ENCODE measurements around the gene CRB2. TPM values are rescaled to one million over a fixed set of nuclear protein-coding genes. Genes with fewer than 3 reads are reported as not detected.

Gene CRB2
- polyA plus RNA-seq, 1 experiment = not detected

DNA sequence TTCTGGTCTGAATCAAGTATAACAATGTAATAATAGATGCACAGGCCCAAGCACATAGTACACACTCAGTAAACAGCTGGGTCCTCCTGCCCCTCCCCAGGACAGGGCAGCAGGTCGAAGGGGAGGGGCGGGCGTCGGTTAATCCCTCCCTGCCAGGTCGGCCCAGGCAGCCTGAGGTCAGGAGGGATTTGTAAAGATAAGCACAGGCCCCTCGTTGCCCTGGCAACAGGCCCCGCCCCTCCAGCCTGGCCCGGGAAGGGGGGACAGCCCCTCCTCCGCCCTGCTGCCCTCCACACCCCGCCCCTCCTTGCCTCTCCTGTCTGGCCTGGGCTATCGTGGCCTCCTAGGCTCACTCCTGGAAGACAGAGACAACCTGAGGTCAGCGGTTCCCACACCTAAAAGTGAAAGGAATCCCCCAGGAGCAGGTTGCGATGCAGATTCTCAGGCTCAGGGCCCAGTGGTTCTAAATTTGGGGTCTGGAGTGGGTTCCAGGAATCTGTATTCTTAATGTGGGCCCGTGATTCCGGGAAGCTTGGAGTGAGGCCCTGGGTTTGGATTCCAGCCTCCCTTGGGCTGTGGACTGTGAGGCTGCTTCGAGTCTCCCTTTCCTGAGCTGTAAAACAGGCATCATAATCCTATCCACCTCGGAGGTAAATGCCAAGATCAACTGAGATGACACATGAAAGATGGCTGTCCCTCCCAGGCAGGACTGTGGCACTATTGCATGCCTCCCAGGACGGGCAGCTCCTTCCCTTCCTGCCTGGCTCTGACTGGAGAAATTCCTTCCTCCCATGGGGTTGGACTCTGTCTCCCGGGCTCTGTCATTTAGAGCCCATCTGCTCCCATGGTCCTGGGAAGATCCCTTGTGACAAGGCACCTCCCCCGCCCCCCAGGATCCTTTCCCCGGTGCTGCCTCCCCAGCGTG lies 4.4 kb downstream of the CRB2 start:
- ChIA-PET POLR2A (no interaction called here), CTCF (interaction anchor here (1.0 to 4.2 kb wide), 4 partner anchors 10 to 24 kb away, joined by 3 to 22 read pairs (median 3); no protein-coding TSS in a partner anchor)
- TF ChIP-seq, protein P1, sequence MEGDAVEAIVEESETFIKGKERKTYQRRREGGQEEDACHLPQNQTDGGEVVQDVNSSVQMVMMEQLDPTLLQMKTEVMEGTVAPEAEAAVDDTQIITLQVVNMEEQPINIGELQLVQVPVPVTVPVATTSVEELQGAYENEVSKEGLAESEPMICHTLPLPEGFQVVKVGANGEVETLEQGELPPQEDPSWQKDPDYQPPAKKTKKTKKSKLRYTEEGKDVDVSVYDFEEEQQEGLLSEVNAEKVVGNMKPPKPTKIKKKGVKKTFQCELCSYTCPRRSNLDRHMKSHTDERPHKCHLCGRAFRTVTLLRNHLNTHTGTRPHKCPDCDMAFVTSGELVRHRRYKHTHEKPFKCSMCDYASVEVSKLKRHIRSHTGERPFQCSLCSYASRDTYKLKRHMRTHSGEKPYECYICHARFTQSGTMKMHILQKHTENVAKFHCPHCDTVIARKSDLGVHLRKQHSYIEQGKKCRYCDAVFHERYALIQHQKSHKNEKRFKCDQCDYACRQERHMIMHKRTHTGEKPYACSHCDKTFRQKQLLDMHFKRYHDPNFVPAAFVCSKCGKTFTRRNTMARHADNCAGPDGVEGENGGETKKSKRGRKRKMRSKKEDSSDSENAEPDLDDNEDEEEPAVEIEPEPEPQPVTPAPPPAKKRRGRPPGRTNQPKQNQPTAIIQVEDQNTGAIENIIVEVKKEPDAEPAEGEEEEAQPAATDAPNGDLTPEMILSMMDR (IDR thresholded peaks at IDR 0.05; ENCODE audit: insufficient read depth, low read depth, low read length) = no peak
- DNase-seq (ENCODE audit: low read depth) = no peak
- no peak overlapping the region for H3K4me3 ChIP-seq (ENCODE audit: low read depth, low read length)
- H3K36me3 ChIP-seq (ENCODE audit: control insufficient read depth, insufficient read depth, low read length) = no peaks in the 10 kb centered on the region
- peaks cover 12% of the 10 kb centered on the region for H3K27me3 ChIP-seq (ENCODE audit: control insufficient read depth, insufficient read depth, low read length)

DNA sequence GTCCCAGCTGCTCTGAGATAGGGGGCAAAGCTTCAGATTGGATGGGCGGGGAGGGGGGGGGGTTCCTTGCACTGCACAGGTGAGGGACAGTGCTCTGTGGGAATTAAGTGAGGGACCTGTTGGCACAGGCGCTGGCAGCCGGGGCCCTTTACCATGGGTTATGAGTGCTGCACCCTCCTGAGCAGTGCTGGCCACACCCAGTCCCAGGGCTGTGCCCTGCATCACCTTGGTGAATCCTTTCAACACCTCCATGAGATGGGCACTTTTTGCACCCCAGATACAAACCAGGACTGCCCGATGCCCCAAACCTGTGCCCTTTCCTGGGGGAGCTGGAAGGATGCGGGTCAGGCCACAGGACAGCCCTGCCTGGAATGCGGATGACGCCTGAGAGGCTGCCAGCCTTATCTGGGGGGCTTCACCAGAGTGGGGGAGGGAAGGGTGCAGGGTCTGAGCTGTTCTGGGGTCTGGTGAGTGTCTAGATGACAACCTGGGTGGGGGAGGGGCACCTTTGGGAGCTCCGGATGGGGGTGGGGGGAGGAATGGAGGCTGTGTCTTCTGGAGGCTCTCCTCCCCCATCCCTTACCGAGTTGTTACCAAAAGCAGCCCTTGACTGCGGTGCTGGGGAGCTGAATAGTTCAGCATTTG lies 5.2 kb downstream of the CRB2 start:
- Histone ChIP-seq H3K4me3 (ENCODE audit: low read depth, low read length) (no peak overlapping the region), H3K27me3 (ENCODE audit: control insufficient read depth, insufficient read depth, low read length) (peaks cover 12% of the 10 kb centered on the region), H3K36me3 (ENCODE audit: control insufficient read depth, insufficient read depth, low read length) (no peaks in the 10 kb centered on the region)
- CTCF ChIA-PET = interaction anchor here (0.6 to 4.2 kb wide), 4 partner anchors 10 to 296 kb away, joined by 3 to 22 read pairs (median 4); no protein-coding TSS in a partner anchor
- no peak for DNase-seq (ENCODE audit: low read depth)
- TF ChIP-seq, protein P1 (IDR thresholded peaks at IDR 0.05; ENCODE audit: insufficient read depth, low read depth, low read length) = no peak
- POLR2A ChIA-PET = no interaction called here

DNA sequence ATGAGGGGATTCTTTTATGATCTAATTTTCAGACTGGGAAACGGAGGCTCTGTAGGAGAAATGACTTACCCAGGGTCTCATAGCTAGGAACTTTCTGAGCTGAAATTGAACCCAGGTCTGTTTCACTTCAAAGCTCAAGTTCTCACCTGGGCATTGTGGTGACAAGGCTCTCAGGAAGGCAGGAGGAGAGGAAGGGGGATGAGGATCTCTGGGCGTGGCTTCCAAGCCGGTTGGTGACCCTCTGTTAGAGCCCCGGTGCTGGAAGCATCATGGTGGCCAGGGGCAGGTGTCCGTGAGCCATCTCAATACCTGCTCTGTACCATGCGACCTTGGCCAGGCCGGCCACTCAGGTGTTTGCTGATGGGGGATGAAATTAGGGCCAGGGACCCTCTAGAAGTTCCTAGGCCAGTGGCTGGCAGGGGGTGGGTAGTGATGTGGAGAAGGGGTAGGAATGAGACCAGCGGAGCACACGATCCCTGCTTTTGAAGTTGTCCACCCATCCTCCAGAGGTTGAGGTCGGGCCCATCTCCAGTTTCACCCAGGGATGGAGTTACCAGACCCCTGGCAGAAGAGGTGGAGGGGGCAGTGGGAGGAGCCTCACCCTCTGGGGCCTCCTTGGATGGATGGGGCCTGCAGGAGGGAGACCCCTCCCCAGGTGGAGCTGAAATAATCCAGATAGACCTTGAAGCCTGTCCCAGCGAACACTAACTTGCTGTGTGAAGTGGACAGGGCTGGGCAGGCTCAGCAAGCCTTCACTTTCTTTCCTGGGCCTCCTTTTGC lies 5.9 kb downstream of the CRB2 start:
- TF ChIP-seq, protein P1 (IDR thresholded peaks at IDR 0.05; ENCODE audit: insufficient read depth, low read depth, low read length) = no peak
- ChIA-PET CTCF (interaction anchor here (0.6 to 4.2 kb wide), 5 partner anchors 8 to 295 kb away, joined by 3 to 22 read pairs (median 5); no protein-coding TSS in a partner anchor), POLR2A (no interaction called here)
- DNase-seq (ENCODE audit: low read depth) = no peak
- no peaks in the 10 kb centered on the region for H3K36me3 ChIP-seq (ENCODE audit: control insufficient read depth, insufficient read depth, low read length)
- H3K27me3 ChIP-seq (ENCODE audit: control insufficient read depth, insufficient read depth, low read length) = peaks cover 10% of the 10 kb centered on the region
- no peak overlapping the region for H3K4me3 ChIP-seq (ENCODE audit: low read depth, low read length)

DNA sequence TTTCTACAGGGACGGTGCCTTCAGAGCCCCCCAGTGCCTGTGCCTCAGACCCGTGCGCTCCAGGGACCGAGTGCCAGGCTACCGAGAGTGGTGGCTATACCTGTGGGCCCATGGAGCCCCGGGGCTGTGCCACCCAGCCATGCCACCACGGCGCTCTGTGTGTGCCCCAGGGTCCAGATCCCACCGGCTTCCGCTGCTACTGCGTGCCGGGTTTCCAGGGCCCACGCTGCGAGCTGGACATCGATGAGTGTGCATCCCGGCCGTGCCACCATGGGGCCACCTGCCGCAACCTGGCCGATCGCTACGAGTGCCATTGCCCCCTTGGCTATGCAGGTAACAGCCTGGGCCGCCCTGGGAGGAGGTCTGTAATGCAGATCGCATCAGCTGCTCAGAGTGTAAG lies 6.9 kb downstream of the CRB2 start:
- DNase-seq (ENCODE audit: low read depth) = no peak
- Histone ChIP-seq H3K4me3 (ENCODE audit: low read depth, low read length) (no peak overlapping the region), H3K36me3 (ENCODE audit: control insufficient read depth, insufficient read depth, low read length) (no peaks in the 10 kb centered on the region), H3K27me3 (ENCODE audit: control insufficient read depth, insufficient read depth, low read length) (peaks cover 10% of the 10 kb centered on the region)
- POLR2A ChIA-PET = no interaction called here
- CTCF ChIA-PET = interaction anchor here (0.6 to 2.1 kb wide), 5 partner anchors 8 to 764 kb away, joined by 3 to 13 read pairs (median 3); no protein-coding TSS in a partner anchor
- TF ChIP-seq, protein P1 (IDR thresholded peaks at IDR 0.05; ENCODE audit: insufficient read depth, low read depth, low read length) = no peak
